Measurements from ENCODE around the gene BPTF.
"Not testable (repeated sequence)": the region's sequence is repeated elsewhere in the genome, so short reads cannot be mapped to it uniquely, and the experiment has no call there.

BPTF gene

GRCh38 chr17:67884741-67885140 is 59.4 kb downstream of the BPTF start:
- no peak for DNase-seq (ENCODE audit: low spot score)

- DNase-seq (ENCODE audit: low spot score): peak; percentile 73
Observed at GRCh38 chr17:67891481-67892119, 66.3 kb downstream of the BPTF start.

GRCh38 chr17:67902511-67903231 is 77.4 kb downstream of the BPTF start:
- DNase-seq (ENCODE audit: low spot score): no peak

GRCh38 chr17:67905298-67905697 is 80.0 kb downstream of the BPTF start:
- DNase-seq (ENCODE audit: low spot score): not testable (repeated sequence)

- DNase-seq (ENCODE audit: low spot score): not testable (repeated sequence)
Observed at GRCh38 chr17:67910117-67910803, 85.0 kb downstream of the BPTF start.

GRCh38 chr17:67911059-67911782 is 85.9 kb downstream of the BPTF start:
- DNase-seq (ENCODE audit: low spot score): no peak

- DNase-seq (ENCODE audit: low spot score): no peak
Observed at GRCh38 chr17:67912088-67912487, 86.8 kb downstream of the BPTF start.

GRCh38 chr17:67912656-67913055 is 87.4 kb downstream of the BPTF start:
- DNase-seq (ENCODE audit: low spot score): no peak

GRCh38 chr17:67920212-67920611 is 94.9 kb downstream of the BPTF start:
- no peak for DNase-seq (ENCODE audit: low spot score)

- DNase-seq (ENCODE audit: low spot score): peak; percentile 53
Observed at GRCh38 chr17:67922503-67922902, 97.2 kb downstream of the BPTF start.

GRCh38 chr17:67928842-67929241 is 103.5 kb downstream of the BPTF start:
- DNase-seq (ENCODE audit: low spot score): not testable (repeated sequence)

GRCh38 chr17:67931227-67931626 is 105.9 kb downstream of the BPTF start:
- no peak for DNase-seq (ENCODE audit: low spot score)

- DNase-seq (ENCODE audit: low spot score): no peak
Observed at GRCh38 chr17:67942810-67943209, 117.5 kb downstream of the BPTF start.

- no peak for DNase-seq (ENCODE audit: low spot score)
Observed at GRCh38 chr17:67944035-67944434, 118.7 kb downstream of the BPTF start.

- DNase-seq (ENCODE audit: low spot score): no peak
Observed at GRCh38 chr17:67946513-67946912, 121.2 kb downstream of the BPTF start.

- DNase-seq (ENCODE audit: low spot score): no peak
Observed at GRCh38 chr17:67947325-67947813, 122.1 kb downstream of the BPTF start.

- DNase-seq (ENCODE audit: low spot score): no peak
Observed at GRCh38 chr17:67950945-67951344, 125.6 kb downstream of the BPTF start.

- DNase-seq (ENCODE audit: low spot score): no peak
Observed at GRCh38 chr17:67959510-67959909, 134.2 kb downstream of the BPTF start.

- DNase-seq (ENCODE audit: low spot score): not testable (repeated sequence)
Observed at GRCh38 chr17:67960276-67960675, 135.0 kb downstream of the BPTF start.

- not testable (repeated sequence) for DNase-seq (ENCODE audit: low spot score)
Observed at GRCh38 chr17:67962156-67962555, 136.9 kb downstream of the BPTF start.

- peak; percentile 86 for DNase-seq (ENCODE audit: low spot score)
Observed at GRCh38 chr17:67963145-67963572, 137.9 kb downstream of the BPTF start.

GRCh38 chr17:67970783-67971182 is 145.5 kb downstream of the BPTF start:
- DNase-seq (ENCODE audit: low spot score): no peak

All from cerebellar cortex (tissue), 1 donor.